Heart left ventricle (tissue), 13 donors: ENCODE results near the gene NFATC1.

ENCODE experiments used
- POLR2A ChIP-seq, 2 donors: fragments of 450-650 bp; IDR thresholded peaks; one replicate each; pipeline ENCODE4 v1.6.1; 2017; ENCODE audit warnings: antibody characterized with exemption in 2 of 2, mild to moderate bottlenecking in 2 of 2, moderate library complexity in 2 of 2
- TF ChIP-seq, protein P1 (sequence below), 12 donors: fragments of 200-600 bp; sonication (generic) in 4 of 12; IDR thresholded peaks; one replicate each; pipeline versions ENCODE4 v1.5.0 to v1.8.0; 2018 to 2022; ENCODE audit warnings: antibody characterized with exemption in 12 of 12, mild to moderate bottlenecking in 5 of 12
- donor health status: ischemic (EF 13 %, LVEDD 7.1; RV severe dilation, severe dysfunction).
- donor health status: DM: no; HTN: yes; CAD: no.
- donor health status: DM: no; HTN: no; CAD: no.
- donor health status: ischemic (EF 25% LVEDD 6.9; RV normal size, moderate dysfunction).
- donor health status: ischemic (EF 25% LVEDD 5.7; RV mildly dilated, moderate dysfunction).
- donor health status: ischemic (EF 35%, LVEDD 5.7; RV mildly dilated, moderate dysfunction).
- donor health status: nonischemic (EF 11% LVEDD 7.7; RV severe dilation, severe dysfunction).
- donor health status: DM: yes; HTN: yes; CAD: no.
- donor health status: PGD.
- donor health status: ischemic (EF 29% LVEDD 5.4; RV normal size, mild dysfunction).
- donor health status: nonischemic (EF 23%, LVEDD 6.1; RV moderate dilation, normal function).

DNA sequence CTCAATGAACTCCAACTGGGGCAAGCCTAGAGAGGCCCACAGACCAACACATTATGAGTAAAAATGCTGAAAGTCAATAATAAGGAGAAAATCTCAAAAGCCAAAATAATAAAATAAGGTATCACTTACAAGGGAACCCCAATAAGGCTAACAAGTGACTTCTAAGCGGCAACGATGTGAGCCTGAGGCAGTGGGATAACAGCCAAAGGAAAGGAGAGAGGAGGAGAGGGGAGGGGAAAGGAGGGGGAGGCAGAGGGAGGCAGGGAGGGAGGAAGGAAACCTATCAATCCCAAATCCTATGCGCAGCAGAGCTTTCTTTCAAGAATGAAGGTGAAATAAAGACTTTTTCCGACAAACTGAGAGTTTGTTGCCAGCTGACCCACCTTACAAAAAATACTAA is 6.0 kb upstream of the NFATC1 start:
- no peak for TF ChIP-seq POLR2A (IDR thresholded peaks at IDR 0.05)
- TF ChIP-seq, protein P1, sequence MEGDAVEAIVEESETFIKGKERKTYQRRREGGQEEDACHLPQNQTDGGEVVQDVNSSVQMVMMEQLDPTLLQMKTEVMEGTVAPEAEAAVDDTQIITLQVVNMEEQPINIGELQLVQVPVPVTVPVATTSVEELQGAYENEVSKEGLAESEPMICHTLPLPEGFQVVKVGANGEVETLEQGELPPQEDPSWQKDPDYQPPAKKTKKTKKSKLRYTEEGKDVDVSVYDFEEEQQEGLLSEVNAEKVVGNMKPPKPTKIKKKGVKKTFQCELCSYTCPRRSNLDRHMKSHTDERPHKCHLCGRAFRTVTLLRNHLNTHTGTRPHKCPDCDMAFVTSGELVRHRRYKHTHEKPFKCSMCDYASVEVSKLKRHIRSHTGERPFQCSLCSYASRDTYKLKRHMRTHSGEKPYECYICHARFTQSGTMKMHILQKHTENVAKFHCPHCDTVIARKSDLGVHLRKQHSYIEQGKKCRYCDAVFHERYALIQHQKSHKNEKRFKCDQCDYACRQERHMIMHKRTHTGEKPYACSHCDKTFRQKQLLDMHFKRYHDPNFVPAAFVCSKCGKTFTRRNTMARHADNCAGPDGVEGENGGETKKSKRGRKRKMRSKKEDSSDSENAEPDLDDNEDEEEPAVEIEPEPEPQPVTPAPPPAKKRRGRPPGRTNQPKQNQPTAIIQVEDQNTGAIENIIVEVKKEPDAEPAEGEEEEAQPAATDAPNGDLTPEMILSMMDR (IDR thresholded peaks at IDR 0.05), result no peak
